Spinal cord (tissue), 10 donors: Measurements from ENCODE around the gene MAP3K5. TPM values are rescaled to one million over a fixed set of nuclear protein-coding genes. Genes with fewer than 3 reads are reported as not detected.

ENCODE experiments used
- DNase-seq, 6 donors: peaks; one replicate each; pipeline versions ENCODE4 v3.0.0 to v3.0.0-alpha.2; 2013 to 2015; ENCODE audit warnings: low spot score in 6 of 6, low read depth in 4 of 6
- H3K27ac ChIP-seq: one replicate; pipeline ENCODE4 v1.5.1; 2013; ENCODE audit warnings: low read depth, low read length, control low read depth
- H3K27me3 ChIP-seq: one replicate; pipeline ENCODE4 v1.6.1; 2013; ENCODE audit warnings: low read length; ENCODE audit not compliant: control insufficient read depth, insufficient read depth
- H3K36me3 ChIP-seq: one replicate; pipeline ENCODE4 v1.6.1; 2013; ENCODE audit warnings: low read length; ENCODE audit not compliant: control insufficient read depth, insufficient read depth
- H3K4me1 ChIP-seq: one replicate; pipeline ENCODE4 v1.6.1; 2013; ENCODE audit warnings: low read length; ENCODE audit not compliant: control insufficient read depth, insufficient read depth
- H3K4me3 ChIP-seq: one replicate; pipeline ENCODE4 v1.5.1; 2013; ENCODE audit warnings: low read depth, low read length, control low read depth
- H3K9me3 ChIP-seq: one replicate; pipeline ENCODE4 v1.6.1; 2013; ENCODE audit warnings: low read length; ENCODE audit not compliant: control insufficient read depth, insufficient read depth
- WGBS: methylation state at CpG from one replicate; pipeline ENCODE4 v1.1.5; 2013; ENCODE audit warnings: missing lambda C conversion rate; ENCODE audit not compliant: insufficient coverage; 5-methylcytosine and 5-hydroxymethylcytosine counted together
- polyA plus RNA-seq, 2 donors: library from polyadenylated mRNA; unstranded; fragments of 120-200 nt; gene quantifications; one replicate each; pipeline ENCODE4 v1.2.1, GENCODE V29; 2013; ENCODE audit not compliant: insufficient read length in 2 of 2
- total RNA-seq, 2 donors: library from RNA; depleted of rRNA in 1 of 2; stranded (reverse); fragments of 120-200 nt in 1 of 2; fragments of >200 nt in 1 of 2; gene quantifications; one replicate each; pipeline versions ENCODE4 v1.2.3 to v1.2.4, GENCODE V29; 2013 to 2014
- donor health status: healthy.

Gene MAP3K5
- total and polyA plus RNA-seq, 4 donors, result 8.5 to 26.9 (median 9.7) TPM

- Histone ChIP-seq H3K4me1 (no peaks in the 10 kb centered on the region), H3K36me3 (no peaks in the 10 kb centered on the region), H3K27ac (no peak overlapping the region), H3K4me3 (no peak overlapping the region), H3K9me3 (no peaks in the 10 kb centered on the region), H3K27me3 (no peaks in the 10 kb centered on the region)
- 96% methylated on average over 5 of the region's 7 CpGs for WGBS
- no peak for DNase-seq
Measured at GRCh38 chr6:136753624-136754023, 38.7 kb downstream of the MAP3K5 start.

- H3K36me3 ChIP-seq, result no peaks in the 10 kb centered on the region
- no peaks in the 10 kb centered on the region for H3K27me3 ChIP-seq
- no peak overlapping the region for H3K27ac ChIP-seq
- no peak for DNase-seq
- 57% methylated on average over 5 of the region's 7 CpGs for WGBS
- no peaks in the 10 kb centered on the region for H3K4me1 ChIP-seq
- H3K4me3 ChIP-seq, result no peak overlapping the region
- no peaks in the 10 kb centered on the region for H3K9me3 ChIP-seq
Measured at GRCh38 chr6:136752554-136752953, 39.7 kb downstream of the MAP3K5 start.

- H3K27ac ChIP-seq, result no peak overlapping the region
- no peak for DNase-seq
Measured at GRCh38 chr6:136751991-136752390, 40.3 kb downstream of the MAP3K5 start.

DNA sequence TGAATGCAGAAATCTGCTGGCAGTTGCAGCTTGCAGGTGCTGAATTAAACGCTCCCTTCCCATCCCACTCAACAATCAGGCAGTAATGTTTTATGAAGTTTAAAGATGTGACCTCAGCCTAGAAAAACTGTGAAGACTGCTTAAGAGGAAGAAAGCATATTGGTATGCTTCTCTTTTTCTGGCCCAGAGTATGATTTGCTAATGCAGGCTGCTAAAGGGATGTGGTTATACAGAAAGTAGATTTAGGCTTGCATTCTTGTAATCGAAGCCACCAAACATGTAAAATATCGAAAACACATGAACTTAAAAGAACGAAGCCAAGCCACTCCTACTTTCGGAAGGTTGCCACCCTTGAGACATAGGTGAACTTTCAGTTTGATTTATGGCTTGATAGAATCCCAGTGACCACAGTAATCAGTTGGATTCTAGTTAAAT lies 40.7 kb downstream of the MAP3K5 start:
- Histone ChIP-seq H3K36me3 (no peaks in the 10 kb centered on the region), H3K9me3 (no peaks in the 10 kb centered on the region), H3K27ac (no peak overlapping the region), H3K4me1 (no peaks in the 10 kb centered on the region), H3K27me3 (no peaks in the 10 kb centered on the region), H3K4me3 (no peak overlapping the region)
- DNase-seq, result peak in 1 of 6 donors; percentile 13
- WGBS, result 60% methylated on average over 1 of the region's 5 CpGs

More at GRCh38 chr6:136751991-136752390, 40.3 kb downstream of the MAP3K5 start:
- H3K9me3 ChIP-seq, result no peaks in the 10 kb centered on the region
- H3K4me1 ChIP-seq, result no peaks in the 10 kb centered on the region
- 100% methylated on average over 2 of the region's 2 CpGs for WGBS
- H3K4me3 ChIP-seq, result no peak overlapping the region
- H3K36me3 ChIP-seq, result no peaks in the 10 kb centered on the region
- H3K27me3 ChIP-seq, result no peaks in the 10 kb centered on the region

- DNase-seq, result no peak
- Histone ChIP-seq H3K4me3 (no peak overlapping the region), H3K4me1 (no peaks in the 10 kb centered on the region), H3K27me3 (no peaks in the 10 kb centered on the region), H3K27ac (no peak overlapping the region), H3K9me3 (no peaks in the 10 kb centered on the region), H3K36me3 (no peaks in the 10 kb centered on the region)
- WGBS, result 73% methylated on average over 3 of the region's 4 CpGs
Measured at GRCh38 chr6:136750696-136751521, 41.4 kb downstream of the MAP3K5 start.

DNA sequence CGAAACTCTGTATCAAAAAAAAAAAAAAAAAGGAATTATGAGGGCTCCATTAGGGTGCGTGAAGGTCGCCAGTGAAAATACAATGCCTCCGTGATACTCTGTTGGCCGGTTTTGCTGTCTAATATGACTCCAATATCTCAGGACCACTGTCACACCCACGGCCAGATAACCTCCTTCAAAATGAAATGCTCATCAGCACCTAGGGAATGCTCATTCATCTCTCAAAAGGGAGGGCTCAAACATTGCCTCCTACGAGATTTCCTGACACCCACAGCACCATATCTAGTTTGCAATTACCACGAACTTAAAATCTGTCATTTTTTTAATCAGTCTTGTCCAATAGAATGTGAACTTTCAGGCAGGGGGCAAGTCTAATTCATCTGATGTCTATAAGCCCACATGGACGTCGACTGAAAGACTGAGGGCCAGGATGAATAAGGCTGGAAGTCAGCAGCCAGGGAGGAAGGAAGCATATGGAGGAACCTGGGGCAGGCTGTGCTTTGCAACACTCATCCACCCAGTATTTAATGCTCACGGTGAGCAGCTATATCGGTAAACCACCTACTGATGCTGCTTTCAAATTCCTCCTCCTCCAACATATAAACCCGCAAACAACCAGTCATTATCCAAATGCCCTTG lies 42.8 kb downstream of the MAP3K5 start:
- no peaks in the 10 kb centered on the region for H3K27me3 ChIP-seq
- no peaks in the 10 kb centered on the region for H3K9me3 ChIP-seq
- H3K27ac ChIP-seq, result no peak overlapping the region
- no peak overlapping the region for H3K4me3 ChIP-seq
- H3K4me1 ChIP-seq, result peaks cover 5% of the 10 kb centered on the region
- H3K36me3 ChIP-seq, result no peaks in the 10 kb centered on the region
- no peak for DNase-seq
- WGBS, result 90% methylated on average over 11 of the region's 13 CpGs

GRCh38 chr6:136747507-136747906 lies 44.8 kb downstream of the MAP3K5 start:
- DNase-seq, result no peak
- no peak overlapping the region for H3K27ac ChIP-seq

GRCh38 chr6:136745300-136745699 lies 47.0 kb downstream of the MAP3K5 start:
- peak in 2 of 6 donors; percentile 17 to 40 for DNase-seq
- Histone ChIP-seq H3K9me3 (no peaks in the 10 kb centered on the region), H3K27ac (no peak overlapping the region), H3K4me3 (no peak overlapping the region), H3K27me3 (no peaks in the 10 kb centered on the region), H3K36me3 (no peaks in the 10 kb centered on the region), H3K4me1 (peaks cover 5% of the 10 kb centered on the region)
- 21% methylated on average over 2 of the region's 6 CpGs for WGBS

More at GRCh38 chr6:136747507-136747906, 44.8 kb downstream of the MAP3K5 start:
- 100% methylated on average over 1 of the region's 1 CpG for WGBS
- H3K4me3 ChIP-seq, result no peak overlapping the region
- H3K36me3 ChIP-seq, result no peaks in the 10 kb centered on the region
- peaks cover 5% of the 10 kb centered on the region for H3K4me1 ChIP-seq
- no peaks in the 10 kb centered on the region for H3K9me3 ChIP-seq
- no peaks in the 10 kb centered on the region for H3K27me3 ChIP-seq

DNA sequence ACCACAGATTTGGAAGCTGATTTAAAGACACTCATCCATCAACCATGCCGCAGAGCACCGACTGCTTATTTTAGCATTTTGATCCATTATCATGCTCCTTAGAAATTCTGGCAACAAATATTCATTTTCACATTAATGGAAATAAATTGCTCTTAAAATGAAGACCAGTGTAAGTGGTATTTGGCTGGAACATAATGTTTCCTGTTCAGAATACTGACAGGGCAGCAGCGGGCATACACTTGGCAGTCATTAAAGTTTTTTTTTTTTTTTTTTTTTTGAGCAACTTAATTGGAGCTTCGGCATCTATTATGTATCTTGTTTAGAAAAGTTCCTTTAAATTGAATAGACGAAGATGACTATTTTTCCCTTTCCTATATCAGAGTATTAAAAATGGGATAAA lies 47.4 kb downstream of the MAP3K5 start:
- no peak overlapping the region for H3K27ac ChIP-seq
- peaks cover 7% of the 10 kb centered on the region for H3K4me1 ChIP-seq
- DNase-seq, result no peak

DNA sequence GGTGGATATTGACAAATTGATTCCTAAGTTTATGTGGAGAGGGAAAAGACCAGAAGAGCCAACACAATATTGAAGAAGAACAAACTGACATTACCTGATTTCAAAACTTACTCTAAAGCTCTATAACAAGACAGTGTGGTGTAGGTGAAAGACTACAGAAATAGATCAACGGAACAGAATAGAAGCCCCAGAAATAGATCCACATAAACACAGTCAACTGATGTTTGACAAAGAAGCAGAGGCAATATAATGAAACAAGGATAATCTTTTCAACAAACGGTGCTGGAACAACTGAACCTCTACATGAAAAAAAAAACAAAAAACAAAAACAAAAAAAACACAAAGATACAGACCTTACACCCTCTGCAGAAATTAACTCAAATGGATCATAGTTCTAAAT lies 50.2 kb downstream of the MAP3K5 start:
- Histone ChIP-seq H3K27ac (no peak overlapping the region), H3K27me3 (no peaks in the 10 kb centered on the region), H3K9me3 (no peaks in the 10 kb centered on the region), H3K36me3 (no peaks in the 10 kb centered on the region), H3K4me3 (no peak overlapping the region), H3K4me1 (peaks cover 12% of the 10 kb centered on the region)
- DNase-seq, result no peak
- no CpG with 5 or more reads among the region's 2 CpGs for WGBS

More for the DNA sequence above, 47.4 kb downstream of the MAP3K5 start:
- Histone ChIP-seq H3K9me3 (no peaks in the 10 kb centered on the region), H3K36me3 (no peaks in the 10 kb centered on the region), H3K4me3 (no peak overlapping the region), H3K27me3 (no peaks in the 10 kb centered on the region)
- no CpG with 5 or more reads among the region's 5 CpGs for WGBS
